Astrocyte (in vitro differentiated cells and primary cell): Measurements from ENCODE around the gene SMARCD1. TPM values are rescaled to one million over a fixed set of nuclear protein-coding genes. Genes with fewer than 3 reads are reported as not detected.

Experiments used
- DNase-seq: peaks from one replicate; pipeline ENCODE4 v3.0.0-alpha.2; 2010; ENCODE audit warnings: low read depth
- FAIRE-seq: peaks from 2 replicates; lab custom pipeline; 2011; peaks lifted over from hg19 to GRCh38; lab: Jason Lieb, UNC
- H2AFZ ChIP-seq: 2 replicates; pipeline ENCODE4 v1.6.0; 2012; ENCODE audit warnings: low read depth, low read length, inconsistent platforms
- H3K27ac ChIP-seq: 2 replicates; pipeline ENCODE4 v1.5.1; 2011; ENCODE audit warnings: low read depth, low read length, inconsistent platforms
- H3K27me3 ChIP-seq: 2 replicates; pipeline ENCODE4 v1.6.0; 2011; ENCODE audit warnings: low read length, inconsistent platforms; ENCODE audit not compliant: insufficient read depth
- H3K36me3 ChIP-seq: 2 replicates; pipeline ENCODE4 v1.5.1; 2011; ENCODE audit warnings: low read length, inconsistent platforms; ENCODE audit not compliant: insufficient read depth
- H3K4me1 ChIP-seq: 2 replicates; pipeline ENCODE4 v1.5.1; 2011; ENCODE audit warnings: low read length, inconsistent platforms; ENCODE audit not compliant: insufficient read depth
- H3K4me2 ChIP-seq: 2 replicates; pipeline ENCODE4 v1.6.0; 2012; ENCODE audit warnings: low read length, inconsistent platforms
- H3K4me3 ChIP-seq: 2 replicates; pipeline ENCODE4 v1.5.1; 2011; ENCODE audit warnings: low read depth, mild to moderate bottlenecking, low read length, inconsistent platforms; ENCODE audit not compliant: insufficient read depth
- H3K79me2 ChIP-seq: 2 replicates; pipeline ENCODE4 v1.6.0; 2012; ENCODE audit warnings: mild to moderate bottlenecking, low read length, inconsistent platforms; ENCODE audit not compliant: insufficient read depth
- H3K9ac ChIP-seq: 2 replicates; pipeline ENCODE4 v1.6.0; 2012; ENCODE audit warnings: mild to moderate bottlenecking, low read length, inconsistent platforms
- H3K9me3 ChIP-seq: 2 replicates; pipeline ENCODE4 v1.5.1; 2012; ENCODE audit warnings: low read depth, mild to moderate bottlenecking, low read length, inconsistent platforms; ENCODE audit not compliant: insufficient read depth
- H4K20me1 ChIP-seq: 2 replicates; pipeline ENCODE4 v1.6.0; 2012; ENCODE audit warnings: low read length, inconsistent platforms; ENCODE audit not compliant: insufficient read depth
- H3K27ac Mint-ChIP-seq: one replicate; pipeline ENCODE4 v1.8.0; 2021; ENCODE audit warnings: mild to moderate bottlenecking, mixed read lengths; ENCODE audit not compliant: unreplicated experiment
- H3K27me3 Mint-ChIP-seq: one replicate; pipeline ENCODE4 v1.8.0; 2021; ENCODE audit warnings: low read depth, mixed read lengths; ENCODE audit not compliant: unreplicated experiment
- H3K36me3 Mint-ChIP-seq: one replicate; pipeline ENCODE4 v1.8.0; 2021; ENCODE audit warnings: low read depth, mixed read lengths; ENCODE audit not compliant: unreplicated experiment
- H3K4me1 Mint-ChIP-seq: one replicate; pipeline ENCODE4 v1.8.0; 2021; ENCODE audit warnings: low read depth, mixed read lengths; ENCODE audit not compliant: unreplicated experiment
- H3K4me3 Mint-ChIP-seq: one replicate; pipeline ENCODE4 v1.8.0; 2021; ENCODE audit warnings: mild to moderate bottlenecking, moderate library complexity, mixed read lengths; ENCODE audit not compliant: unreplicated experiment
- H3K9me3 Mint-ChIP-seq: one replicate; pipeline ENCODE4 v1.8.0; 2021; ENCODE audit warnings: mild to moderate bottlenecking, mixed read lengths; ENCODE audit not compliant: unreplicated experiment
- EZH2 ChIP-seq: IDR thresholded peaks from 2 replicates; pipeline ENCODE4 v1.6.1; 2012; ENCODE audit warnings: mild to moderate bottlenecking, low read length, inconsistent platforms; ENCODE audit not compliant: insufficient read depth
- total RNA-seq: library from RNA; stranded (reverse); gene quantifications from 2 replicates; pipeline ENCODE4 v1.2.1, GENCODE V29; 2021
- TF ChIP-seq, protein P1 (sequence below): IDR thresholded peaks from 2 replicates; pipeline ENCODE4 v1.5.1; 2011; ENCODE audit warnings: low read depth, mild to moderate bottlenecking, inconsistent platforms, low read length, moderate library complexity; ENCODE audit not compliant: insufficient read depth

Gene SMARCD1
- total RNA-seq, 1 donor from 2014 or later: 64.4 TPM

GRCh38 chr12:50110127-50110761 lies 25.1 kb downstream of the SMARCD1 start:
- H3K27ac ChIP-seq: no peak overlapping the region

DNA sequence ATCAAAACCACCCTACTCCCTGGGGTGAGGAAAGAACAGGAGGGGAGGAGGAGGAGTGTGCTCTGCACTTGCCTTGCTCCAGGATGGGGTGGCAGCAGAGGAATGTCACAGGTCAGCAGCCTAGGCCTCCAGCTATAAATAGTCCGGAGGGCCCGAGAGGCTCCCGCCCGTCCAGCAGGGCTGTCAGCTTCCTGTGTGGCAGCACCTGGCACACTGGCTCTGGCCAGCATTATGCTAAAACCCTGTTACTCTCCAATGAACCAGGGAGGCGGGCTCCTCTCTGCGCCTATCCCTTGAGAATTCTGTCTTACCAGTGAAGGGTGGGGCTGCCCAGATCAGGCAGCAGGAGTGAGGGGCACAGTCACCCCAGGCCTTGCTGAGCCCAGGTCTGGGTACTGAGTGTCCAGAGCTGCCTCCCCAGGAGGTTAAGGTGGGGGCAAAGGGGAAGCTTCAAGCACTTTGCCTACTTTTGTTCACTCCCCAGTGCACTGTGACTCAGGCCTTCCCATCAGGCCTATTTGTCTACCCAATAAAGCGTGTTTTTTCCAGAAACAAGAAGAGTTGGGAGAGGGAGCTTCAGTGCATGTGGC lies 25.7 kb downstream of the SMARCD1 start:
- Mint-ChIP-seq H3K27ac (peak overlapping the region; percentile 90), H3K4me1 (peaks cover 21% of the 10 kb centered on the region), H3K4me3 (peak overlapping the region; percentile 74), H3K27me3 (peaks cover 1% of the 10 kb centered on the region), H3K9me3 (no peaks in the 10 kb centered on the region), H3K36me3 (peaks cover 12% of the 10 kb centered on the region)
- H3K4me2 ChIP-seq: peak overlapping the region; percentile 84
- peaks cover 10% of the 10 kb centered on the region for H3K4me1 ChIP-seq
- DNase-seq (no peak), FAIRE-seq (no peak)
- TF ChIP-seq, protein P1, sequence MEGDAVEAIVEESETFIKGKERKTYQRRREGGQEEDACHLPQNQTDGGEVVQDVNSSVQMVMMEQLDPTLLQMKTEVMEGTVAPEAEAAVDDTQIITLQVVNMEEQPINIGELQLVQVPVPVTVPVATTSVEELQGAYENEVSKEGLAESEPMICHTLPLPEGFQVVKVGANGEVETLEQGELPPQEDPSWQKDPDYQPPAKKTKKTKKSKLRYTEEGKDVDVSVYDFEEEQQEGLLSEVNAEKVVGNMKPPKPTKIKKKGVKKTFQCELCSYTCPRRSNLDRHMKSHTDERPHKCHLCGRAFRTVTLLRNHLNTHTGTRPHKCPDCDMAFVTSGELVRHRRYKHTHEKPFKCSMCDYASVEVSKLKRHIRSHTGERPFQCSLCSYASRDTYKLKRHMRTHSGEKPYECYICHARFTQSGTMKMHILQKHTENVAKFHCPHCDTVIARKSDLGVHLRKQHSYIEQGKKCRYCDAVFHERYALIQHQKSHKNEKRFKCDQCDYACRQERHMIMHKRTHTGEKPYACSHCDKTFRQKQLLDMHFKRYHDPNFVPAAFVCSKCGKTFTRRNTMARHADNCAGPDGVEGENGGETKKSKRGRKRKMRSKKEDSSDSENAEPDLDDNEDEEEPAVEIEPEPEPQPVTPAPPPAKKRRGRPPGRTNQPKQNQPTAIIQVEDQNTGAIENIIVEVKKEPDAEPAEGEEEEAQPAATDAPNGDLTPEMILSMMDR: no peak
- no peak for TF ChIP-seq EZH2
- H3K9ac ChIP-seq: no peak overlapping the region
- H3K79me2 ChIP-seq: peaks cover 29% of the 10 kb centered on the region
- no peak overlapping the region for H3K27ac ChIP-seq
- H3K27me3 ChIP-seq: no peaks in the 10 kb centered on the region
- peaks cover 3% of the 10 kb centered on the region for H4K20me1 ChIP-seq
- peak overlapping the region; percentile 92 for H2AFZ ChIP-seq
- H3K36me3 ChIP-seq: no peaks in the 10 kb centered on the region
- H3K9me3 ChIP-seq: no peaks in the 10 kb centered on the region
- no peak overlapping the region for H3K4me3 ChIP-seq

More at GRCh38 chr12:50110127-50110761, 25.1 kb downstream of the SMARCD1 start:
- H3K4me1 Mint-ChIP-seq: peaks cover 21% of the 10 kb centered on the region
- TF ChIP-seq EZH2: no peak
- TF ChIP-seq, protein P1: no peak
- Histone ChIP-seq H3K4me2 (no peak overlapping the region), H3K4me3 (no peak overlapping the region), H3K27me3 (no peaks in the 10 kb centered on the region), H3K4me1 (peaks cover 10% of the 10 kb centered on the region), H3K36me3 (no peaks in the 10 kb centered on the region), H3K9me3 (no peaks in the 10 kb centered on the region), H3K9ac (no peak overlapping the region), H4K20me1 (peaks cover 3% of the 10 kb centered on the region), H2AFZ (peak overlapping the region; percentile 92), H3K79me2 (peaks cover 23% of the 10 kb centered on the region)
- peak overlapping the region; percentile 34 for H3K4me3 Mint-ChIP-seq
- H3K27ac Mint-ChIP-seq: peak overlapping the region; percentile 90
- DNase-seq (no peak), FAIRE-seq (no peak)
- H3K9me3 Mint-ChIP-seq: no peaks in the 10 kb centered on the region
- peaks cover 6% of the 10 kb centered on the region for H3K27me3 Mint-ChIP-seq
- peaks cover 9% of the 10 kb centered on the region for H3K36me3 Mint-ChIP-seq

GRCh38 chr12:50111395-50111692 lies 26.2 kb downstream of the SMARCD1 start:
- peak overlapping the region; percentile 92 for H2AFZ ChIP-seq
- Mint-ChIP-seq H3K4me3 (peak overlapping the region; percentile 74), H3K27me3 (no peaks in the 10 kb centered on the region), H3K36me3 (peaks cover 13% of the 10 kb centered on the region), H3K4me1 (peaks cover 21% of the 10 kb centered on the region), H3K9me3 (no peaks in the 10 kb centered on the region), H3K27ac (peak overlapping the region; percentile 81)
- H3K27ac ChIP-seq: no peak overlapping the region
- no peaks in the 10 kb centered on the region for H3K36me3 ChIP-seq
- FAIRE-seq: no peak
- H3K27me3 ChIP-seq: no peaks in the 10 kb centered on the region
- peak overlapping the region; percentile 20 for H3K4me3 ChIP-seq
- peaks cover 32% of the 10 kb centered on the region for H3K79me2 ChIP-seq
- peaks cover 5% of the 10 kb centered on the region for H4K20me1 ChIP-seq
- peak; percentile 3 for DNase-seq
- H3K4me1 ChIP-seq: peaks cover 10% of the 10 kb centered on the region
- no peak overlapping the region for H3K9ac ChIP-seq
- H3K9me3 ChIP-seq: no peaks in the 10 kb centered on the region
- H3K4me2 ChIP-seq: peak overlapping the region; percentile 84
- TF ChIP-seq EZH2: no peak
- TF ChIP-seq, protein P1: no peak
